HCEC 1CT (cell line): Measurements from ENCODE around the gene FAM3B.

Experiments used
- DNase-seq: peaks from one replicate; pipeline ENCODE4 v3.0.0-alpha.2; 2017

The FAM3B gene

GRCh38 chr21:41369920-41370839, 53.6 kb downstream of the FAM3B start:
- no peak for DNase-seq

DNA sequence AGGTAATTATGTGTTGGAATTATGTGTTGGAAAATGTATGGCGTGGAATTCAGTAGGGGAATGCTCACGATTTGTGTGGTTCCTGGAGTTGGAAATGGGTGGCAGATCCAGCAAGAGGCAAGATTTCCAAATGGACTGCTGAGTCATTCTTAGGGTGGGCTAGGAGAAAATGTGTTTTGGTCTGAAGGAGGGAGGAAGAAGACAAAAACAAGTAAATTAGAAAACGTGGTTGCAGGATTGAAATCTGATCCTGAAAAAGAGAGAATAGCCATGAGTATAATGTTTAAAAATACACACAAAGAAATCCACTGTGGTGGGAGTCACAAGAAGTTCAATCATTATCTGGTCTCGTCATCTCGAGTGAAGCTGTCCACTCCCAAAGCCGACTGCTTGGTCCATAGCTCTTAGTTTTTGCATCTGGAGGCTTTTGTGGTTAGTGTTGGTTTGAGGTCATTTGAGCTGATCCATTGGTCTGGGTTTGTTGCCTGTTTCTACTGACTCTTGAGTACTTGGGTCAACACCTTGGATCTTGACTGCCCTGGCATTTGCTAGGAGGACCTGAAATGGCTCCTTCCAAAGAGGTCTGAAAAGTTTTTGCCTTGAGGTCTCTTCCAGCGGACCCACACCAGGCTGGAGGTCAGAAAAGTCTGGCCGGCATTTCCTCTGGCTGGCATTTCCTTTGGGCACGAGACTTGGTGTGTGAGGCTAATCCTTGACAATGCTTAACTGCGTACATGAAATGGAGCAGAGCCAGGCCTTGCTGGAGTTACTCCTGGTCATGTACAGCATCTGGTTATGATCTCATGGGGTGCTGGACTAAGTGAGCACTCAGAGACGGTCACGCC, 54.5 kb downstream of the FAM3B start:
- no peak for DNase-seq

DNA sequence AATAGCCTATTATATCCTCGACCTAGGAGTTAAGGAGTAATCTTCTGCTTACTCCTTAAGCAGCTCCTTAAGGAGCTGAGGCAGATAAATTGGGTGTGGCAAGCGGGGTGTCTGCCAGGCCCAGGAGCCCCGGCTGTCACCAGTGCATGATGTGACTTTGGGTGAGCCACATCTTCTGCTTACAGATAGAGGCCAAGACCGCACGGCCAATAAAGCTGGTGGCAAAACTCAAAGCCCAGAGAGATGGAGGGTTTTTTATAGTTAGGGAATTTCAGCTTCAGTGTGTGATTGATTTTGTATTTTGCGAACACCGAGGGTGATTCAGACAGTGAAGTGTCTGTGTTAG, 55.1 kb downstream of the FAM3B start:
- no peak for DNase-seq

DNA sequence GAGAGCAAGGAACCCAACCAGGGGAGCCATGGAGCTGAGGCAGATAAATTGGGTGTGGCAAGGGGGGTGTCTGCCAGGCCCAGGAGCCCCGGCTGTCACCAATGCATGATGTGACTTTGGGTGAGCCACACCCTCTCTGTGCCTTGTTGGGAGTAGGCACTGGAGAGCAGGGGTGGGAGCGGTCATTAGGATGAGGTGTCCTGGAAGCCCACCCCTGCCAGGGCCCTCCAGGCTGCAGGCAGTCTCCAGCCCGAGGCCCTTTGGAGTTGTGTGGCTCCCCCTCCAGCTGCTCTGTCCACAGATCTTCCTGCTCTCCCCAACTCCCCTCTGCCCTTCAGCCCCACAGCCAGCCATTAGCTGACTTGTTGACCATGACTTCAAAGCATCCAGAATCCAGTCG, 56.7 kb downstream of the FAM3B start:
- no peak for DNase-seq

GRCh38 chr21:41373763-41374162, 57.2 kb downstream of the FAM3B start:
- DNase-seq = no peak

DNA sequence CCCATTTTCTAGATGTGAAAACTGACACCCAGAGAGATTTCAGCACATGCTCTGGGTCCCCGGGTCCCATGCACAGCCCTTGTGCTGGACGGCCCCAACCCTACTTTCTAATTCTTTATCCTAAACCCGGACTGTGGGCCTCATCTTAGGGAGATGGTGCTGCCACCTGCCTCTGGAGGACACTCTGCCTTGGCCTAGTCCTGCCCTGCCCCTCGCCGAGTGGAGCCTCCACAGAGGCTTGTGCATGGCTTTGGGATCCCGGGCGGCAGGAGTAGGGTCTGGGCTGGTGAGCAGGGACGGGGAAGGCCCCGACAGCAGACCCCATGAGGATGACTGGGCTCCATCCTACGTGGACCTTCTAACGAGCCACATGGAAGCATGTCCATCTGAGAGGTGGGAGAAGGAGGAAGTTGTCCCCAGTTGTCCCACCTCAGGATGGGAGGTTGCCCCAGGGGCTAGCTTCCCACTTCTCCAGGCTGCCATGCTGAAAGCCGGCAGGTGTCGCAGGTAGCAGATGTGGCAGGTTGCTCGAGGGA, 57.6 kb downstream of the FAM3B start:
- no peak for DNase-seq

DNA sequence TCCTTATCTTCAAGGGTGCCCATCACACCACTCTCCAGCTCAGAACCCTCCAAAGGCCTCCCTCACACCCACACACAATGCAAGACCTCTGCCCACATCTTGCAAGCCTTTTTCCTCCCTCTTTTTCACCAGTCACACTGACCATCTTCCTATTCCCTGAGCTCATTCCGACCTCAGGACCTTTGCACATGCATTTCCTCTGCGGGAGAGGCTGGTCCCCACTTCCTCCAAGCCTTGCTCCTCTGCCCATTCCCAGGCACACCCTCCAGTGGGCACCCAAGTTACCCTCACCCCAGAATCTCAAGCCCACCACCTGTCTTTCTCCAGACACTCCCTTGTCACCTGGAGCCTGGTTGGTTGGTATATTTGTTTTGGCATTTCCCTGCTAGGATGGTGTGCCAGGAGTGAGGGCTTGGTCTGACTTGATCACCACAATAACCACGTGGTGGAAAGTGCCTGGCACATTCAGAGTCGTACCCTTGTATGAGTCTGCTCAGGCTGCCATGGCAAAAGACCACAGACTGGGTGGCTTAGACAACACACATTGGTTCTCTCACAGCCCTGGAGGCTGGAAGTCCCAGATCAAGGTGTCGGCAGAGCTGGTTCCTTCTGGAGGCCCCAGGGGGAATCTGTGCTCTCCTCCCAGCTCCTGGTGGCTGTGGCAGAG, 58.4 kb downstream of the FAM3B start:
- no peak for DNase-seq

- no peak for DNase-seq
Measured at GRCh38 chr21:41375875-41376274, 59.3 kb downstream of the FAM3B start.

DNA sequence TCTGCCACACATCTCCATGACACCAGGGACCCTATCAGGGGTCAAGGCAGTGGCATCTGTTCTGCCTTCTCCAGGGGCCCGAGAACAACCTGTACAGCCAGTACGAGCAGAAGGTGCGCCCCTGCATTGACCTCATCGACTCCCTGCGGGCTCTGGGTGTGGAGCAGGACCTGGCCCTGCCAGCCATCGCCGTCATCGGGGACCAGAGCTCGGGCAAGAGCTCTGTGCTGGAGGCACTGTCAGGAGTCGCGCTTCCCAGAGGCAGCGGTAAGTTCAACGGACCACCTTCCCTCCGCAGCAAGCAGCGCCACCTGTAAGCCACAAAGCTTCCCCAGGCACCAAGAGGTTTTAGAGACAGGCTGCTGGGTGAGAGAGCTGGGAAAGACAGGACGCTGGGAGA, 61.1 kb downstream of the FAM3B start:
- no peak for DNase-seq

DNA sequence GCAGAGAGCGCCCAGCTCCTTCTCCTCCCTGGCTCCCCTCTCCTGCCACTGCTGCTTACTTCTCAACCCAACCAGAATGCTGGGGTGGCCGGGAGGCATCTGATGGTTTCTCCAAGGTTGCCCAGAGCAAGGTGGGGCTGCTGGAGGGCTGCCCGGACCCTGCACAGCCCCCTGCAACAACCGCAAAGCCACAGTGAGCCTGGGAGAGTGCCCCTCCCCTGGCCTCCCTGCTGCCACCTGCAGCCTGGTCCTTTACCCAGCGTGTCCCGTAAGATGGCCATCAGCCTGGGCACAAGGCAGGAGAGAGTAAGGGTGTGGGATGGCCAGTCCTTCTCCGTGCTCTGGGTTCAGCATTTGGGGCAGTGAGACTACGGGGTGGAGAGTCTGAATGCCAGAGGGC, 62.2 kb downstream of the FAM3B start:
- DNase-seq = no peak

GRCh38 chr21:41379901-41380300, 63.3 kb downstream of the FAM3B start:
- no peak for DNase-seq

DNA sequence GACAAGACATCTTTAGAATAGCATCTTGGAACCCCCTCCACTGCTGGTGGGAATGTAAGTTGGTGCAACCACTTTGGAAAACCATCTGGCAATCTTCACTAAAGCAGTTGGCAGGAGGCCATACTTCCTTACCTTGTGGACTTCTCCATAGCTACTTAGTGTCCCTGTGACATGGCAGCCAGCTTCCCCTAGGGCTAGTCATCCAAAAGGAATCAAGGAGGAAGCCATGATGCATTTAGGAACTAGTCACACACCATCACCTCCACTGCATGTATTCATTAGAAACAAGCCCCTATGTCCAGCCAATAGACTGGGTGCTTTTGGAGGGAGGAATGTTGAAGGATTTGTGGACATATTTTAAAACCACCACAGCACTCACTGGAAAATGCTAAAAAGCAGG, 65.1 kb downstream of the FAM3B start:
- DNase-seq = no peak

GRCh38 chr21:41387042-41387819, 70.6 kb downstream of the FAM3B start:
- no peak for DNase-seq

- DNase-seq = no peak
Measured at GRCh38 chr21:41387824-41388223, 71.2 kb downstream of the FAM3B start.

GRCh38 chr21:41388259-41388658, 71.7 kb downstream of the FAM3B start:
- no peak for DNase-seq

GRCh38 chr21:41390043-41390639, 73.5 kb downstream of the FAM3B start:
- DNase-seq = no peak

GRCh38 chr21:41393876-41394465, 77.4 kb downstream of the FAM3B start:
- DNase-seq = no peak

- DNase-seq = no peak
Measured at GRCh38 chr21:41396558-41397075, 80.0 kb downstream of the FAM3B start.

- DNase-seq = no peak
Measured at GRCh38 chr21:41397471-41397891, 80.9 kb downstream of the FAM3B start.

DNA sequence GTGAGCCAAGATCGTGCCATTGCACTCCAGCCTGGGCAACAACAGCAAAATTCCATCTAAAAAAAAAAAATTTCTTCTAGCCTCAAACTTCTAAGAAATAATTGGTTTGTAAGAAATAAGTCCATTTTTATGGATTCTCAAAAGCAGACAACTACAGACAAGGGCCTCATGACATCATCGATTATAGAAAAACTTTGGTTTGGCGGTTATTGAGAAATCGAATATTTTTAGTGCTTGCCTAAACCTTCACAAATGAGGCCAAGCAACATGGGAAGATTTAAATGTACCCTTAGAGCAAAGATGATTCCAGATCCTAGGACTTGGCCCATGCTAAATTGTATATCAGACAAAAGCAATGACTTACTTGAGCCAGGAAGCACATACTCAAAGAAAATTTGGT, 81.7 kb downstream of the FAM3B start:
- DNase-seq = no peak

- no peak for DNase-seq
Measured at GRCh38 chr21:41398831-41399230, 82.2 kb downstream of the FAM3B start.
